Trophoblast cell (in vitro differentiated cells and primary cell): ENCODE results near the gene ZNF678.
A peak's percentile ranks its signal among the peaks of the same experiment; 100 is the strongest.
"Not testable (repeated sequence)": the region's sequence is repeated elsewhere in the genome, so short reads cannot be mapped to it uniquely, and the experiment has no call there.

Source experiments
- DNase-seq, 2 donors: peaks; one replicate each; pipeline ENCODE4 v3.0.0-alpha.2; 2016
- H2AFZ ChIP-seq: 2 replicates; pipeline ENCODE4 v1.6.1; 2013; ENCODE audit warnings: low read length, moderate library complexity, mild to moderate bottlenecking; ENCODE audit not compliant: insufficient read depth, poor library complexity
- H2AK5ac ChIP-seq: 2 replicates; pipeline ENCODE4 v1.6.1; 2013; ENCODE audit warnings: mild to moderate bottlenecking, low read length
- H2BK120ac ChIP-seq: 2 replicates; pipeline ENCODE4 v1.6.1; 2013; ENCODE audit warnings: low read length, mild to moderate bottlenecking, moderate library complexity; ENCODE audit not compliant: insufficient read depth, poor library complexity
- H2BK12ac ChIP-seq: 2 replicates; pipeline ENCODE4 v1.6.1; 2013; ENCODE audit warnings: mild to moderate bottlenecking, low read length, moderate library complexity
- H2BK5ac ChIP-seq: 2 replicates; pipeline ENCODE4 v1.6.1; 2013; ENCODE audit warnings: low read length, low read depth, moderate library complexity, mild to moderate bottlenecking; ENCODE audit not compliant: poor library complexity
- H3K14ac ChIP-seq: 2 replicates; pipeline ENCODE4 v1.6.1; 2013; ENCODE audit warnings: mild to moderate bottlenecking, low read length
- H3K18ac ChIP-seq: 2 replicates; pipeline ENCODE4 v1.6.1; 2013; ENCODE audit warnings: mild to moderate bottlenecking, low read length
- H3K23ac ChIP-seq: 2 replicates; pipeline ENCODE4 v1.6.1; 2013; ENCODE audit warnings: low read length
- H3K27ac ChIP-seq: 2 replicates; pipeline ENCODE4 v1.5.1; 2013; ENCODE audit warnings: low read depth, mild to moderate bottlenecking, inconsistent platforms, low read length, moderate library complexity
- H3K27me3 ChIP-seq: 2 replicates; pipeline ENCODE4 v1.6.1; 2013; ENCODE audit warnings: inconsistent platforms, mild to moderate bottlenecking, low read length, moderate library complexity; ENCODE audit not compliant: insufficient read depth
- H3K36me3 ChIP-seq, 2 experiments: 1 replicate in 1 of 2; 2 replicates in 1 of 2; pipeline ENCODE4 v1.6.1; 2013; ENCODE audit warnings: low read length in 2 of 2, mild to moderate bottlenecking in 2 of 2, moderate library complexity in 1 of 2; ENCODE audit not compliant: insufficient read depth in 2 of 2, control insufficient read depth in 1 of 2
- H3K4ac ChIP-seq: 2 replicates; pipeline ENCODE4 v1.6.1; 2013; ENCODE audit warnings: low read depth, mild to moderate bottlenecking, low read length, moderate library complexity
- H3K4me1 ChIP-seq, 2 experiments: 1 replicate in 1 of 2; 2 replicates in 1 of 2; pipeline ENCODE4 v1.6.1; 2013; ENCODE audit warnings: low read length in 2 of 2, mild to moderate bottlenecking in 2 of 2, moderate library complexity in 1 of 2; ENCODE audit not compliant: insufficient read depth in 2 of 2, control insufficient read depth in 1 of 2
- H3K4me2 ChIP-seq: 2 replicates; pipeline ENCODE4 v1.6.1; 2013; ENCODE audit warnings: inconsistent platforms, mild to moderate bottlenecking, low read length, moderate library complexity
- H3K4me3 ChIP-seq: 2 replicates; pipeline ENCODE4 v1.5.1; 2013; ENCODE audit warnings: mild to moderate bottlenecking, low read depth, low read length, inconsistent platforms
- H3K79me1 ChIP-seq: one replicate; pipeline ENCODE4 v1.6.1; 2013; ENCODE audit warnings: low read length
- H3K79me2 ChIP-seq: 2 replicates; pipeline ENCODE4 v1.6.1; 2013; ENCODE audit warnings: low read length, mild to moderate bottlenecking; ENCODE audit not compliant: control insufficient read depth, insufficient read depth, poor library complexity
- H3K9ac ChIP-seq: 2 replicates; pipeline ENCODE4 v1.6.1; 2013; ENCODE audit warnings: mild to moderate bottlenecking, low read length
- H3K9me3 ChIP-seq: 2 replicates; pipeline ENCODE4 v1.6.1; 2013; ENCODE audit warnings: low read depth, mild to moderate bottlenecking, control low read depth, inconsistent platforms, low read length; ENCODE audit not compliant: insufficient read depth
- H4K12ac ChIP-seq: 2 replicates; pipeline ENCODE4 v1.6.1; 2013; ENCODE audit warnings: low read depth, mild to moderate bottlenecking, low read length, moderate library complexity
- H4K8ac ChIP-seq: 2 replicates; pipeline ENCODE4 v1.6.1; 2013; ENCODE audit warnings: low read depth, mild to moderate bottlenecking, low read length, moderate library complexity
- H4K91ac ChIP-seq: one replicate; pipeline ENCODE4 v1.6.1; 2013; ENCODE audit warnings: low read depth, mild to moderate bottlenecking, low read length, moderate library complexity
- WGBS: extraction: QIAGEN DNeasy Blood & Tissue Kit; methylation state at CpG from one replicate; pipeline ENCODE4 v1.1.7; 2013; ENCODE audit warnings: missing lambda C conversion rate; ENCODE audit not compliant: insufficient read length, insufficient coverage; ENCODE audit errors: extremely low coverage; 5-methylcytosine and 5-hydroxymethylcytosine counted together

The ZNF678 gene

DNA sequence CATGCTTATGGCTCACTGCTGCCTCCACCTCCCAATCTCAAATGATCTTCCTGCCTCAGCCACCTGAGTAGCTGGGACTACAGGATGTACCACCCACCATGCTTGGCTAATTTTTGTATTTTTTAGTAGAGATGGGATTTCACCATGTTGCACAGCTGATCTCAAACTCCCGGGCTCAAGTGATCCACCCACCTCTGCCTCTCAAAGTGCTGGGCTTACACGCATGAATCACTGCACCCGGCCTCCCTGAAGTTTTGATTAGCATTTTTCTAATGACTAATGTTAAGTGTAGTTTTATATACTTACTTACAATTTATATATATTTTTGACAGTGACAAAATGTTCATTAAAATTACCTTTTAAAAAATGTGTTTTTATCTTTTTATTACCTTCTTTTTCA, 41.1 kb downstream of the ZNF678 start:
- peaks cover 3% of the 10 kb centered on the region for H3K9me3 ChIP-seq
- H3K4ac ChIP-seq = no peak overlapping the region
- H4K91ac ChIP-seq = no peak overlapping the region
- H3K27me3 ChIP-seq = no peaks in the 10 kb centered on the region
- no peak overlapping the region for H2AK5ac ChIP-seq
- H3K9ac ChIP-seq = no peak overlapping the region
- no peak for DNase-seq
- H3K4me3 ChIP-seq = no peak overlapping the region
- H3K23ac ChIP-seq = no peak overlapping the region
- no peaks in the 10 kb centered on the region for H3K79me1 ChIP-seq
- H4K8ac ChIP-seq = no peak overlapping the region
- no peak overlapping the region for H3K27ac ChIP-seq
- H2BK120ac ChIP-seq = no peak overlapping the region
- H3K4me1 ChIP-seq = peaks cover 0 to 2% of the 10 kb centered on the region in 2 experiments
- no CpG with 5 or more reads among the region's 3 CpGs for WGBS
- no peak overlapping the region for H2BK12ac ChIP-seq
- H4K12ac ChIP-seq = no peak overlapping the region
- H3K14ac ChIP-seq = no peak overlapping the region
- no peaks in the 10 kb centered on the region for H3K36me3 ChIP-seq
- no peak overlapping the region for H2AFZ ChIP-seq
- no peak overlapping the region for H3K4me2 ChIP-seq
- no peaks in the 10 kb centered on the region for H3K79me2 ChIP-seq
- H2BK5ac ChIP-seq = no peak overlapping the region
- no peak overlapping the region for H3K18ac ChIP-seq

DNA sequence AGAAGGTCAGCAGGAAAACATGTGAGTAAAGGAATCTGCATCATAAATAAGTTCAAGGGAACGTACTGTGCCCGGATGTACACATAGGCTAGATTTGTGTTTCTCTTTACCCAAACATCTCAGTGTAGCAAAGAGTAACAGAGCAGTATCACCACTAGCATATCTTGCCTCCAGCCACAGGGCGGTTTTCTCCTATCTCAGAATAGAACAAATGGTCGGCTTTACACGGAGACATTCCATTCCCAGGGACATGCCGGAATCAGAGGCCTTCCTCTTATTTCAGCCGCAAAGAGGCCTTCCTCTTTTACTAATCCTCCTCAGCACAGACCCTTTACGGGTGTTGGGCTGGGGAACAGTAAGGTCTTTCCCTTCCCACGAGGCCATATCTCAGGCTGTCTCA, 42.9 kb downstream of the ZNF678 start:
- not testable (repeated sequence) for H3K27ac ChIP-seq, H3K27me3 ChIP-seq, H3K9me3 ChIP-seq, H2BK12ac ChIP-seq, H3K23ac ChIP-seq, H2AK5ac ChIP-seq, H4K91ac ChIP-seq, H3K18ac ChIP-seq, H3K36me3 ChIP-seq, H2BK5ac ChIP-seq, H4K8ac ChIP-seq, H4K12ac ChIP-seq, H3K4me2 ChIP-seq, H3K4me1 ChIP-seq, H3K79me1 ChIP-seq, H3K14ac ChIP-seq, H3K9ac ChIP-seq, H2BK120ac ChIP-seq, H2AFZ ChIP-seq, H3K79me2 ChIP-seq, H3K4ac ChIP-seq, H3K4me3 ChIP-seq
- peak in 1 of 2 donors; percentile 4 for DNase-seq
- no CpG with 5 or more reads among the region's 9 CpGs for WGBS

DNA sequence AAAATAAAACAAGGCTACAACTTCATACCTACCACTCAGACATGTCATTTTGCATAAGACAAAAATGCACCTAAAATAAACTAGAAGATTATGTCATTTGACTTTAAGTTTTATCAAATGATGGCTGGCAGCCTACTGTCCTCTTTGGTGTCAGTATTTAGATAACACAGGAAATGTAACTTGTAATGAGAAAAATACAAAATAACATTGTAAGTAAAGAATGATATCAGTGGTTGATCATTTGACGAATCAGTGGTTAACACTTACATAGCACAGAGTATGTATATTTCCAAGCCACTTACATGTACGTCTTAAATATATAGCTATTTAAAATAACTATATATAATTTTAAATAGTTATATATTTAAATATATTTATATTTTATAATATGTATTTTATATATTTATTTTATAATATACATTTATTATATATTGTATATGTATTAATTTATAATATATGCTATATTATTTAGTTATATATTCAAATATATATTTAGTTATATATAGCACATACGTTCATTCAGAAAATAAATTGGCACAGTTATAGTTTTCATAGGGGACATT, 44.1 kb downstream of the ZNF678 start:
- DNase-seq = no peak
- Histone ChIP-seq H3K23ac (no peak overlapping the region), H4K91ac (no peak overlapping the region), H3K79me2 (no peaks in the 10 kb centered on the region), H3K14ac (no peak overlapping the region), H3K36me3 (peaks cover 0 to 1% of the 10 kb centered on the region in 2 experiments), H4K8ac (no peak overlapping the region), H3K4ac (no peak overlapping the region), H2BK5ac (no peak overlapping the region), H3K79me1 (no peaks in the 10 kb centered on the region), H3K4me1 (peaks cover 0 to 2% of the 10 kb centered on the region in 2 experiments), H3K4me3 (no peak overlapping the region), H3K18ac (no peak overlapping the region), H3K27me3 (no peaks in the 10 kb centered on the region), H2AK5ac (no peak overlapping the region), H3K9ac (no peak overlapping the region), H2BK120ac (no peak overlapping the region), H3K27ac (no peak overlapping the region), H2BK12ac (no peak overlapping the region), H2AFZ (no peak overlapping the region), H4K12ac (no peak overlapping the region), H3K9me3 (peaks cover 3% of the 10 kb centered on the region), H3K4me2 (no peak overlapping the region)
- WGBS = no CpG with 5 or more reads among the region's 3 CpGs

GRCh38 chr1:227612658-227613057, 49.3 kb downstream of the ZNF678 start:
- Histone ChIP-seq H3K4me1 (no peaks in the 10 kb centered on the region), H2BK120ac (no peak overlapping the region), H3K14ac (no peak overlapping the region), H3K27ac (no peak overlapping the region), H3K9me3 (no peaks in the 10 kb centered on the region), H2BK12ac (no peak overlapping the region), H3K4me3 (no peak overlapping the region), H3K27me3 (no peaks in the 10 kb centered on the region), H3K4me2 (no peak overlapping the region), H3K9ac (no peak overlapping the region), H3K36me3 (peaks cover 0 to 1% of the 10 kb centered on the region in 2 experiments), H3K23ac (no peak overlapping the region), H2AK5ac (no peak overlapping the region), H2AFZ (no peak overlapping the region), H3K18ac (no peak overlapping the region), H3K79me2 (no peaks in the 10 kb centered on the region), H4K91ac (no peak overlapping the region), H3K79me1 (no peaks in the 10 kb centered on the region), H4K8ac (no peak overlapping the region), H4K12ac (no peak overlapping the region), H2BK5ac (no peak overlapping the region), H3K4ac (no peak overlapping the region)
- no peak for DNase-seq
- no CpG with 5 or more reads among the region's 1 CpG for WGBS
